GM13977 (cell line): ENCODE data around the gene VGLL4.
"Not testable (repeated sequence)": the region's sequence is repeated elsewhere in the genome, so short reads cannot be mapped to it uniquely, and the experiment has no call there.

Experiments used
- DNase-seq: peaks from one replicate; pipeline ENCODE4 v3.0.0; 2012; ENCODE audit warnings: low spot score
- CTCF ChIP-seq: IDR thresholded peaks from 2 replicates; pipeline ENCODE4 v1.5.1; 2012; ENCODE audit warnings: mild to moderate bottlenecking, control low read depth; ENCODE audit not compliant: insufficient read depth; ENCODE audit errors: extremely low read depth, missing control alignments
- in situ Hi-C: fragments of 300-500 bp; cut with MboI; formaldehyde crosslinking; loops from one replicate; pipeline ENCODE4 v1.12.0; 2022; ENCODE audit warnings: low sequenced_read_pairs, low pct_unique_long_range_greater_than_20kb, mixed read lengths, inconsistent platforms; ENCODE audit not compliant: unreplicated experiment

The VGLL4 gene

GRCh38 chr3:11522398-11522715 is 121.4 kb downstream of the VGLL4 start:
- in situ Hi-C loops = no loop called here
- DNase-seq = no peak
- TF ChIP-seq CTCF = no peak

DNA sequence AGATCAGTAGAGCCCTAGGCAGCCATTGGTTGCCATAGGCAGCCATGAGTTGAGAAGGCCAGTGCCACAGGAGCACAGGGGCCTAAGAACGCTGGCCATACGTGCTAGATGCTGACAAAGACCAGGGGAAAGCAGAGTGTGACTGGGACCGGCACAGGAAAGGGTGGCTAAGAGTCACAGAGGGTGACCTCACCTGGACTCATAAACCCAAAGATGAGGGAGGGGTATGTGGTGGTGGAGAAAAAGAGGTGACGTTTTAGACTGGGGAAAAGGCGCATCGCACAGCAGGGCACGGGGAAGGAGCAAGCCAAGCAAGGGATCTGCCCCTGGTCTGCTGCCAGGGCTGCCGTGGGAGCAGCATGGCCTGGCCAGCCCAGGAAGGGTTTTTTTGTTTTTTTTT is 122.5 kb downstream of the VGLL4 start:
- no peak for DNase-seq
- TF ChIP-seq CTCF = no peak
- in situ Hi-C loops = no loop called here

DNA sequence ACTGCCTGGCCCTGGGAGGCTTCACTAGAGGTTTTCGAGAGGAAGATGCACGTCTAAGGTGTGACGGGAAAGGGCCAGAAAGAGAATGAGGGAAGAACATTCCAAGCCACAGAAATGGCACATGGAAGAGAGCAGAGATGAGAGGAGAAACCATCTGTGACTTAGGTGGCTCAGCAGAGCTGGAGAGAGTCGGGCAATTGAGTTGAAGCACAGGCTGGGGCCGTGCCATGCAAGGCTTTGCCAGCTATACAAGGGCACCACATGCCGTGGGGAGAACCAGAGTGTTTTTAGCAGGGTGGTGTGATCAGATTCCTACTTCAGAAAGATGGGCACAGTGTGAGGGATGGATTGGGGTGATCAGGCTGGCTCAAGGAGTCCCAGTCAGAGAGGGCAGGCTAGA is 126.1 kb downstream of the VGLL4 start:
- TF ChIP-seq CTCF = no peak
- in situ Hi-C loops = no loop called here
- DNase-seq = no peak

- DNase-seq = no peak
- in situ Hi-C loops = no loop called here
- no peak for TF ChIP-seq CTCF
Observed at GRCh38 chr3:11514191-11514821, 129.4 kb downstream of the VGLL4 start.

DNA sequence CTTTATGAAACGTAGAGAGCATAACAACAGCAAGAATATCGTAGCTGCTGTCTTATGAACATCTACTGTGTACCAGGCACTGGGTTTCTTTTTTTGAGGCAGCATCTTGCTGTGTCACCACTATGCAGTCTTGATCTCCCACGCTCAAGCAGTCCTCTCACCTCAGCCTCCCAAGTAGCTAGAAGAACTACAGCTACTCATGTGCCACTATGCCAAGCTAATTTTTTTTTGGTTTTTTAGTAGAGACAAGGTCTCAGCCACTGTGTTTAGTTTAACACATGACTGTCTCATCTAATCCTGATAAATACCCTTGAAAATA is 129.9 kb downstream of the VGLL4 start:
- no peak for TF ChIP-seq CTCF
- in situ Hi-C loops = no loop called here
- no peak for DNase-seq

DNA sequence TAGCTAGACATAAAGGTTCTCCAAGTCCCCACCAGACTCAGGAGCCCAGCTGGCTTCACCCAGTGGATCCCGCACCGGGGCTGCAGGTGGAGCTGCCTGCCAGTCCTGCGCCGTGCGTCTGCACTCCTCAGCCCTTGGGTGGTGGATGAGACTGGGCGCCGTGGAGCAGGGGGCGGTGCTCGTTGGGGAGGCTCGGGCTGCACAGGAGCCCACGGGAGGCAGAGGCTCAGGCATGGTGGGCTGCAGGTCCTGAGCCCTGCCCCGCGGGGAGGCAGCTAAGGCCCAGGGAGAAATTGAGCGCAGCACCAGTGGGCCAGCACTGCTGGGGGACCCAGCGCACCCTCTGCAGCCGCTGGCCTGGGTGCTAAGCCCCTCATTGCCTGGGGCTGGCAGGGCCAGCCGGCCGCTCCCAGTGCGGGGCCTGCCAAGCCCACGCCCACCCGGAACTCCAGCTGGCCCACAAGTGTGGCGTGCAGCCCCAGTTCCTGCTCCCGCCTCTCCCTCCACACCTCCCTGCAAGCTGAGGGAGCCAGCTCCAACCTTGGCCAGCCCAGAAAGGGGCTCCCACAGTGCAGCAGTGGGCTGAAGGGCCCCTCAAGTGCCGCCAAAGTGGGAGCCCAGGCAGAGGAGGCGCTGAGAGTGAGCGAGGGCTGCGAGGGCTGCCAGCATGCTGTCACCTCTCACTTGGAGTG is 130.4 kb downstream of the VGLL4 start:
- DNase-seq, in situ Hi-C loops: not testable (repeated sequence)

- in situ Hi-C loops, DNase-seq: not testable (repeated sequence)
Observed at GRCh38 chr3:11511606-11512005, 132.1 kb downstream of the VGLL4 start.

DNA sequence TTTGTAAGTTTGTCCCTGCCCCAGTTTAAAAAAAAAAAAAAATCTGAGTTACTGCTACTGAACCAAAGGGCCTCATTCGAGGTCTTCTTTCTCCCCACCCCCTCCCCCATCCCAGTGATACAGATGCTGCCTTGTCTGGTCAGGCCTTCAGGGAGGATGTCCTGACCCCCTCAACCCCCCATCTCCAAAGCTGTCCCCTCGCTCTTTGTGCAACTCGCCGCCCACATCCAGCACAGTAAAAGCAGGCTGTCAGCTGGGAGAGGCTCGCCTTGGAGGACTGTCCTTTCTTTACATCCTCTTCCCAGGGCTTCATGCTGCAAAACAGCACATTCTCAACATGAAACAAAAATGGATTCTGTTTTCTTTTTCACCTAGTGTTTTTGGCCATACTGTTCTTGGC is 133.4 kb downstream of the VGLL4 start:
- in situ Hi-C loops = no loop called here
- no peak for DNase-seq
- no peak for TF ChIP-seq CTCF
